Chondrocyte (in vitro differentiated cells): ENCODE data around the gene MYL2. TPM values are rescaled to one million over a fixed set of nuclear protein-coding genes. Genes with fewer than 3 reads are reported as not detected.

Experiments used
- DNase-seq: peaks from one replicate; pipeline ENCODE4 v3.0.0; 2021; ENCODE audit warnings: mixed read lengths, low spot score
- H3K27ac Mint-ChIP-seq: one replicate; pipeline ENCODE4 v1.8.0; 2021; ENCODE audit warnings: mild to moderate bottlenecking, moderate library complexity, mixed read lengths; ENCODE audit not compliant: unreplicated experiment
- H3K27me3 Mint-ChIP-seq: 2 replicates; pipeline ENCODE4 v1.8.0; 2021; ENCODE audit warnings: low read depth, mixed read lengths
- H3K36me3 Mint-ChIP-seq: 2 replicates; pipeline ENCODE4 v1.8.0; 2021; ENCODE audit warnings: low read depth, mixed read lengths
- H3K4me1 Mint-ChIP-seq: 2 replicates; pipeline ENCODE4 v1.8.0; 2021; ENCODE audit warnings: low read depth, mild to moderate bottlenecking, mixed read lengths
- H3K4me3 Mint-ChIP-seq: one replicate; pipeline ENCODE4 v1.8.0; 2021; ENCODE audit warnings: mild to moderate bottlenecking, moderate library complexity, mixed read lengths; ENCODE audit not compliant: unreplicated experiment
- H3K9me3 Mint-ChIP-seq: 2 replicates; pipeline ENCODE4 v1.8.0; 2021; ENCODE audit warnings: low read depth, mixed read lengths
- CTCF ChIP-seq: fragments of 200-600 bp; sonication (generic); IDR thresholded peaks from 2 replicates; pipeline ENCODE4 v1.5.0; 2021; ENCODE audit warnings: antibody characterized with exemption, mild to moderate bottlenecking, moderate library complexity
- total RNA-seq: library from RNA; stranded (reverse); gene quantifications from 3 replicates; pipeline ENCODE4 v1.2.1, GENCODE V29; 2021

The MYL2 gene
- total RNA-seq, 1 donor from 2014 or later, result not detected

GRCh38 chr12:110922652-110923051 lies 2.3 kb upstream of the MYL2 start:
- Mint-ChIP-seq H3K27ac (no peak overlapping the region), H3K4me1 (peaks cover 18% of the 10 kb centered on the region), H3K27me3 (peaks cover 23% of the 10 kb centered on the region), H3K9me3 (no peaks in the 10 kb centered on the region), H3K36me3 (no peaks in the 10 kb centered on the region), H3K4me3 (no peak overlapping the region)
- DNase-seq, result no peak
- TF ChIP-seq CTCF, result no peak

- no peak for TF ChIP-seq CTCF
- Mint-ChIP-seq H3K9me3 (no peaks in the 10 kb centered on the region), H3K27me3 (peaks cover 13% of the 10 kb centered on the region), H3K27ac (no peak overlapping the region), H3K4me1 (peaks cover 31% of the 10 kb centered on the region), H3K4me3 (no peak overlapping the region), H3K36me3 (no peaks in the 10 kb centered on the region)
- DNase-seq, result no peak
Observed at GRCh38 chr12:110921262-110921661, 883 bp upstream of the MYL2 start.

- Mint-ChIP-seq H3K4me3 (no peak overlapping the region), H3K36me3 (no peaks in the 10 kb centered on the region), H3K27ac (no peak overlapping the region), H3K4me1 (peaks cover 31% of the 10 kb centered on the region), H3K9me3 (no peaks in the 10 kb centered on the region), H3K27me3 (peaks cover 8% of the 10 kb centered on the region)
- TF ChIP-seq CTCF, result no peak
- no peak for DNase-seq
Observed at GRCh38 chr12:110919720-110920119, 659 bp downstream of the MYL2 start.

GRCh38 chr12:110917961-110918360 lies 2.4 kb downstream of the MYL2 start:
- TF ChIP-seq CTCF, result no peak
- peak overlapping the region; percentile 82 for H3K27ac Mint-ChIP-seq
- H3K4me3 Mint-ChIP-seq, result no peak overlapping the region
- H3K9me3 Mint-ChIP-seq, result no peaks in the 10 kb centered on the region
- H3K4me1 Mint-ChIP-seq, result peaks cover 31% of the 10 kb centered on the region
- peaks cover 3% of the 10 kb centered on the region for H3K27me3 Mint-ChIP-seq
- DNase-seq, result no peak
- H3K36me3 Mint-ChIP-seq, result peaks cover 2% of the 10 kb centered on the region

- Mint-ChIP-seq H3K36me3 (peaks cover 2% of the 10 kb centered on the region), H3K27ac (peak overlapping the region; percentile 82), H3K9me3 (no peaks in the 10 kb centered on the region), H3K4me3 (no peak overlapping the region), H3K27me3 (peaks cover 3% of the 10 kb centered on the region), H3K4me1 (peaks cover 31% of the 10 kb centered on the region)
- TF ChIP-seq CTCF, result no peak
- no peak for DNase-seq
Observed at GRCh38 chr12:110917467-110917866, 2.9 kb downstream of the MYL2 start.
